Activated CD8-positive, alpha-beta memory T cell treated with anti-CD3 and anti-CD28 coated beads, Interleukin-2, amount 10 ng/mL, durations not matched to agents 7 days and 5 days (primary cell): ENCODE measurements around the gene MYO15B. TPM values are rescaled to one million over a fixed set of nuclear protein-coding genes. Genes with fewer than 3 reads are reported as not detected.

Source experiments
- ATAC-seq: fragments of 150-1000 bp; cut with Tn5 transposase; one replicate; pipeline ENCODE4 v1.10.0; 2021; ENCODE audit warnings: moderate library complexity
- CTCF ChIA-PET: fragments of 350-600 bp; sonication (Branson Sonifier 250); formaldehyde crosslinking; loops from one replicate; lab custom pipeline; 2021; ENCODE audit warnings: antibody characterized with exemption; lab: Charles Lee
- DNase-seq: peaks from one replicate; pipeline ENCODE4 v3.0.0-alpha.2; 2020
- H3K27ac Mint-ChIP-seq: one replicate; pipeline ENCODE4 v1.8.0; 2021; ENCODE audit warnings: mild to moderate bottlenecking, mixed read lengths
- H3K27me3 Mint-ChIP-seq: one replicate; pipeline ENCODE4 v1.8.0; 2021; ENCODE audit warnings: mixed read lengths
- H3K36me3 Mint-ChIP-seq: one replicate; pipeline ENCODE4 v1.8.0; 2021; ENCODE audit warnings: mild to moderate bottlenecking, mixed read lengths
- H3K4me1 Mint-ChIP-seq: one replicate; pipeline ENCODE4 v1.8.0; 2021; ENCODE audit warnings: mixed read lengths
- H3K4me3 Mint-ChIP-seq: one replicate; pipeline ENCODE4 v1.8.0; 2021; ENCODE audit warnings: mild to moderate bottlenecking, moderate library complexity, mixed read lengths
- H3K9me3 Mint-ChIP-seq: one replicate; pipeline ENCODE4 v1.8.0; 2022; ENCODE audit warnings: low read depth, mixed read lengths
- total RNA-seq, 2 experiments: library from RNA; stranded (reverse); gene quantifications; one replicate each; pipeline ENCODE4 v1.2.3, GENCODE V29; 2021

The MYO15B gene
- total RNA-seq, 2 experiments from 2014 or later, result 12.4 to 25.6 TPM

DNA sequence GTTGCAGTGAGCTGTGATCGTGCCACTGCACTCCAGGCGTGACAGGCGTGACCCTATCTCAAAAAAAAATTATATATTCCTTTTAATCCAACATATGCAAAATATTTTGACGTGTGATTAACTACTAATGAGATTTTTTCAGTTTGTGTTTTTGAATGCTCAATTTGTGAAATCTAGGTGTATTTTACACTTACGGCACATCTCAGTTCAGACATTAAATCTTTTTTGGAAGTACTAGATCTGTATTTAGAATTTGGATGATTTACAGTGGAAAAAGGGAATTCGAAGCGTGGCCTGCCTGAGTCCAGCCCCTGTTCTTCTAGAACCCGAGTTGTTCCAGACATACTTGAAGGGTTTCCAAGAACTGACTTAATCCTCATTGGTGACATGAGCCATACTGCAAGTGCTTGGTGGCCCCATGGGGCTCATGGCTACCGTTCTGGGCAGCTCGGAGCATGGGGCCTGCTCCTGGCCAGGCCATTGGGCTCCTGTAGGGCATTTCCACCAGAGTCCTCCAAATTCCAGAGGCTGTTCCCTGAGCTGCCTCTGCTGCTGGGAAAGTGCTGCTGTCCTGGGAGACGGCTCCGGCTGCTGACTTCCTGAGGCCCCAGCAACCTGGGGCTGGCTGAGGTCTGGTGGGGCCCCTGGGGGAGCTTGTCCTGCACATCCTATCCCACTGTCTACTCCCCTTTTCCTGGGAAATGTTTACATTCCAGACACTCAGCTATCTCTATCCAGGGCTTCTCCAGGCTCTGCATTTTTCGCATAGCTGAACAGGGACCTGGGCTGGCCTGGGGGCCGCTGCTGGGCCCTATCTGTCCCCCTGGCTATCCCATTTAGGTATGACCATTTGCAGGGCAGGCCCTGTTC is 34.9 kb upstream of the MYO15B start:
- CTCF ChIA-PET, result interaction anchor here (0.6 to 1.3 kb wide), 2 partner anchors 24 to 36 kb away, joined by 3 to 5 read pairs; no protein-coding TSS in a partner anchor
- H3K4me1 Mint-ChIP-seq, result peaks cover 4% of the 10 kb centered on the region

DNA sequence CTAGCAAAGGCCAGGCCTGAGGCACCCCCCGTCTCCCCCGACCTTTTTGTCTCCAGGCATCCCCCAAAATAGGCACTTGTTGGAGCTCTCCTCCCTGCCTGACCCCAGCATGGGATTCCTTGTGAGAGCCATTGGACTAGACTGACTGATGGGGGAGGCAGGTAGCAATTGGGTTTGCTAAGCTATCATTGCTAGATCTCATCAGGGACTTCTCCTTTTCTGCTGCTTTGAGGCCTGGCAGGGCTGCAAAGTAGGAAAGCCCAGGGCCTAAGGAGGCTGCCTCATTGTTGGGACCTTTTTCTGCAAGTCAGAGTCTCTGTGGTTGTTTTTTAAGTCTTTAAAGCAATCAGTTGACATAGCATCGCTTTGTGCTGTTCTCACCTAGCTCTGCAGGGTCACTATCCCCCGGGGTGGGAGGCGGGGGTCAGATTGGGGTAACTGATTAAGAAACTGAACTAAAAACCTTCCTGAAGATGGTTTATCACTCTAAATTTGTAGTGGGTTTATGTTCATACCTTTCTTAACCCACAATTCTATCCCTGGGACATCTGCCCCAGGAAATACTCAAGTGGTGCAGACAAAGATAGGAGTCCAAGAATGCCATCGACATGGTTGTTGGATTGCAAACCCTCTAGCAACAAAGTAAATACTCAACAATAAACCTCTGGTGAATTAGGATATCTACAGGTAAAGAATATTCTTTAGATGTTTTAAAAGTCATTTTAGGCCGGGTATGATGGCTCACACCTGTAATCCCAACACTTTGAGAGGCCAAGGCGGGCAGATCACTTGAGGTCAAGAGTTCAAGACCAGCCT is 34.1 kb upstream of the MYO15B start:
- Mint-ChIP-seq H3K9me3 (no peaks in the 10 kb centered on the region), H3K4me3 (no peak overlapping the region), H3K27me3 (no peaks in the 10 kb centered on the region), H3K27ac (no peak overlapping the region), H3K36me3 (no peaks in the 10 kb centered on the region), H3K4me1 (peaks cover 4% of the 10 kb centered on the region)
- ATAC-seq (no peak), DNase-seq (no peak)
- CTCF ChIA-PET, result interaction anchor here (0.6 to 0.7 kb wide), 2 partner anchors 23 to 153 kb away, joined by 3 to 5 read pairs; no protein-coding TSS in a partner anchor

More for the DNA sequence above, 34.9 kb upstream of the MYO15B start:
- no peaks in the 10 kb centered on the region for H3K36me3 Mint-ChIP-seq
- no peak for DNase-seq
- no peaks in the 10 kb centered on the region for H3K9me3 Mint-ChIP-seq
- no peak overlapping the region for H3K27ac Mint-ChIP-seq
- no peak overlapping the region for H3K4me3 Mint-ChIP-seq
- H3K27me3 Mint-ChIP-seq, result no peaks in the 10 kb centered on the region
- no peak for ATAC-seq

DNA sequence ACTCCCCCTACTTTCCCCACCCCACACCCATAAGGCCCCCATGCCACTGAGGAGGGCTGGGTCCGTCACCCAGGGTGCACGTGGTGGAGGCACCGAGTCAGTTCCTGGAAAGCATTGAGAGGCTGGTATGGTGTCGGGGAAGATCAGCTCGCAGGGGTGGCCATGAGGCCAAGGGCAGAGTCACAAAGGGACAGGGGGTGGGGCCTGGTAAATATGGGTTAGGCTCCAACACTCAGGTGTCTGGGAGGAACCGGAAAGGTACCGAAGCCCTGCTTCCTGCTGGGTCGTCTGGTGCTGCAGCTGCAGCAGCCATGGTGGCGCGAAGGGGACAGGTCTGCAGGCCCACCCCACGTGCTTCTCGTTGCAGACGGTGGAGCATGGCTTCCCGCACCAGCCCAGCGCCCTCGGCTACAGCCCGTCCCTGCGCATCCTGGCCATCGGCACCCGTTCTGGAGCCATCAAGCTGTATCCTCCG is 31.9 kb upstream of the MYO15B start:
- ATAC-seq (no peak), DNase-seq (no peak)
- H3K4me1 Mint-ChIP-seq, result no peaks in the 10 kb centered on the region
- no peak overlapping the region for H3K4me3 Mint-ChIP-seq
- CTCF ChIA-PET, result no interaction called here
- no peak overlapping the region for H3K27ac Mint-ChIP-seq
- H3K27me3 Mint-ChIP-seq, result no peaks in the 10 kb centered on the region
- H3K36me3 Mint-ChIP-seq, result no peaks in the 10 kb centered on the region
- H3K9me3 Mint-ChIP-seq, result no peaks in the 10 kb centered on the region

DNA sequence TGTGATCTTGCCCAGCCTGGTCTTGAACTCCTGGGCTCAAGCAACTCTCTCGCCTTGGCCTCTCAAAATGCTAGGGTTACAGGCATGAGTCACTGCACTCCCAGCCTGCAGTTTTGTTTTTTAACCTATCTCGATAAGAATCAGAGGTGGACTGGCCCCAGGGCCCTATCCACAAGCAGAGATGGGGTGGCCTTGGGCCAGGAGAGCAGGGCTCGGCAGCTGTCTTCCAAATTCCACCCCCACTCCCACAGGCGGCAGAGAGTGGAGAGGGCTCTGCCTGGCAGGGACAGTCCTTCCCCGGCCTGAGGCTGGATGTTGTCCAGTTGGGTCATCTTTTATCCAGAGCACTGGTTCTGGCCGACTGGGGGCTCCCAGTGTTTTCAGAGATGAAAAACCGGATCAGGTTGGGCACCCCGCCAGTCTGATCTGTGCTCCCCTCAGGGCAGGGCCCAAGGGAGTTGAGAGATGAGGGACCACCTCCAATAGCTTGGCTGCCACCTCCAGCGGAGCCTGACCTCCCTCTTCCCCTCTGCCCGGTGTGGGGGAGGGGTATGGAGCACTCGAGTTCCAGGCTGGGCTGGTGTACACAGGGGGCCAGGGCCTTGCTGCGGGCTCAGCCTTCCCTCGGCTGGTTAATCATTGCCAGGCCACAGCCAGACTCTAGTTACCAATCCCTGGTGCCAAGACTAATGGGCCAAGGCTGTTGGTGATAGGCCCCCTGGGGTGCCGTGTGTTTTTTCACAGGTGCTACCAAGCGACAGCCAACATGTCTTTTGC is 30.3 kb upstream of the MYO15B start:
- DNase-seq (no peak), ATAC-seq (no peak)
- Mint-ChIP-seq H3K27me3 (no peaks in the 10 kb centered on the region), H3K36me3 (no peaks in the 10 kb centered on the region), H3K4me3 (no peak overlapping the region), H3K27ac (no peak overlapping the region), H3K4me1 (no peaks in the 10 kb centered on the region), H3K9me3 (no peaks in the 10 kb centered on the region)
- CTCF ChIA-PET, result no interaction called here

DNA sequence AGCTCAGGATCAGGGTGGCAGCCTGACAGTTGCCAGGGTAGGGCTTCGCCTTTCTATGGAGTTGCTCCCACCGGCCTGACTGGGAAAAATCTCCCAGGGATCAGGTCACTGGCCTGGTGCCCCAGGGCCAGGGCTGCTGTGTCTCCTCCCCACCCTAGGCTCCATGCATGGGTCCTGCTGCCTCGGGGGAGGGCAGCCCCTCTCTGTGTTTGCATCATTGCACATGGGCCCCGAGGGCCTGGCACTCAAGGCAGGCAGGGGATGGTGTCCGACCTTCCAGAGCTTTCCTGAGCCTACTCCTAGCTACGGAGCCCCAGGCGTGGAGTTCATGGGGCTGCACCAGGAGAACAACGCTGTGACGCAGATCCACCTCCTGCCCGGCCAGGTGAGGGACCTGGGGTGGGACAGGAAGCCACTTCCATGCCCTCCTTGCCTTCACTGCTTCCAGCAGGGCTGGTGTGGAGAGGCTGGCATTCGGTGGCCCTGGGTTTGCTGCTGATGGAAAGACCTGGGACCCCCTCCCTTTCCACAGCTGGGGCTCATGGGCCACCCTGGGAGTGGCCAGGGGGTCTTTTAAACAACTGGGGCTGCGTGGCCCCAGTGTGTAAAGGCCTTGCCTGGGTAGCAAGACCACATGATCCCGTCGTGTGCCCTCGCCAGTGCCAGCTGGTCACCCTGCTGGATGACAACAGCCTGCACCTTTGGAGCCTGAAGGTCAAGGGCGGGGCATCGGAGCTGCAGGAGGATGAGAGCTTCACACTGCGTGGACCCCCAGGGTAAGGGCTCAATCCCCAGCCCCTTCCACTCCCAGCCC is 29.5 kb upstream of the MYO15B start:
- Mint-ChIP-seq H3K9me3 (no peaks in the 10 kb centered on the region), H3K4me1 (no peaks in the 10 kb centered on the region), H3K4me3 (no peak overlapping the region), H3K36me3 (no peaks in the 10 kb centered on the region), H3K27ac (no peak overlapping the region), H3K27me3 (no peaks in the 10 kb centered on the region)
- CTCF ChIA-PET, result no interaction called here
- DNase-seq (no peak), ATAC-seq (no peak)

DNA sequence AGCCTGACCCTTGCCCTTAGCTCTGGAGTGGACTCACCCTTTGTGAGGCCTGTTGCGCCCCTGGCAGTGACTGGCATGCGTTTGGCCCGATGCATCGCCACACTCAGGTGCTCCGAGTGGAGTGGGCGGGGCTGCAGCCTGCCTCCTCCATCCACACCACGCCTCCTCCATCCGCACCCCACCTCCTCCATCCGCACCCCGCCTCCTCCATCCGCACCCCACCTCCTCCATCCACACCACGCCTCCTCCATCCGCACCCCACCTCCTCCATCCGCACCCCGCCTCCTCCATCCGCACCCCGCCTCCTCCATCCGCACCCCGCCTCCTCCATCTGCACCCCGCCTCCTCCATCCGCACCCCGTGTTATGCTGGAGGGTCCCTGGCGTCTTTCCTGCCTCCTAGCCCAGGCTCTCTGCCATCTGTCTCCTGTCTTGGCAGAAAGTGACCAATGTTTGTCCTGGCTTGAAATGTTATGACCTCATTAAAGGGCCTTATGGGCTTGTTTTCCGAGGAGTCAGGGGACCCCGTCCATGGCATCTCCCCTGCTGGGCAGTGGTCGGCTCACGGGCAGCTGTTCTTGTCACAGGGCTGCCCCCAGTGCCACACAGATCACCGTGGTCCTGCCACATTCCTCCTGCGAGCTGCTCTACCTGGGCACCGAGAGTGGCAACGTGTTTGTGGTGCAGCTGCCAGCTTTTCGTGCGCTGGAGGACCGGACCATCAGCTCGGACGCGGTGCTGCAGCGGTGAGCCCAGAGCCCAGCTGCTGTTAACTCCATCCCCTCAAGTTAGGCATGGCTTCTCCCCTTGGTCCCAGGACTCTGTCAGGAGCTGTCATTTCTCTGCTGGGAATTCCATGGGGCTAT is 28.7 kb upstream of the MYO15B start:
- no peaks in the 10 kb centered on the region for H3K27me3 Mint-ChIP-seq
- H3K9me3 Mint-ChIP-seq, result no peaks in the 10 kb centered on the region
- no peak overlapping the region for H3K4me3 Mint-ChIP-seq
- H3K27ac Mint-ChIP-seq, result no peak overlapping the region
- no peaks in the 10 kb centered on the region for H3K36me3 Mint-ChIP-seq
- H3K4me1 Mint-ChIP-seq, result no peaks in the 10 kb centered on the region
- CTCF ChIA-PET, result no interaction called here
- no peak for DNase-seq
- no peak for ATAC-seq

DNA sequence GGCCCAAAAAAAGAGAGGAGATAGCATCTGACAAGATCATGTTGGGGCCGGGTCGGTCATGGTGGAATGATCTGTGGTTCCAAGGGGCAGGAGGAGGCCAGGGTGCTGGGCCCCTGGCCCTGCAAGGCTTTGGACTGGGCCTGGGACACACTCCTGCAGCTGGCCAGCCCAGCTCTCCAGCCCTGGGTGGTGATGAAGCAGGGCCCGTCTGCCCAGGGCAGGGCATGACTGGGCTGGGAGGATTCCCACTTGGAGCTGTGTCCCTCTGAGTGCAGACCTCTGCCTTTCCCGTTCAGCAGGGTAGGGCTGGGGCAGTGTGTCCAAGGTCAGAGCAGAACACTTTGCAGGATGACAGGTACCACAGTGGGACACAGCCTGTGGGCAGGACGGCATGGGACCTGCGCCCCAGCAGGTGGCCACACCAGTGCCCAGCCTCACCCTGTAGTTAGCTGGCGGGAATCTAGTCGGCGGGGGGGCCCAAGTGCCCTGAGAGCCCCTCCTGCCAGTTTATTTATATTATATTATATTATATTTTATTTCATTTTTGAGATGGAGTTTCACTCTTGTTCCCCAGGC is 27.6 kb upstream of the MYO15B start:
- Mint-ChIP-seq H3K4me3 (no peak overlapping the region), H3K36me3 (no peaks in the 10 kb centered on the region), H3K27ac (no peak overlapping the region), H3K9me3 (no peaks in the 10 kb centered on the region), H3K27me3 (no peaks in the 10 kb centered on the region), H3K4me1 (no peaks in the 10 kb centered on the region)
- CTCF ChIA-PET, result interaction anchor here (1.5 kb wide), 1 partner anchor 41 kb away, joined by 3 read pairs; no protein-coding TSS in a partner anchor
- ATAC-seq (no peak), DNase-seq (no peak)

DNA sequence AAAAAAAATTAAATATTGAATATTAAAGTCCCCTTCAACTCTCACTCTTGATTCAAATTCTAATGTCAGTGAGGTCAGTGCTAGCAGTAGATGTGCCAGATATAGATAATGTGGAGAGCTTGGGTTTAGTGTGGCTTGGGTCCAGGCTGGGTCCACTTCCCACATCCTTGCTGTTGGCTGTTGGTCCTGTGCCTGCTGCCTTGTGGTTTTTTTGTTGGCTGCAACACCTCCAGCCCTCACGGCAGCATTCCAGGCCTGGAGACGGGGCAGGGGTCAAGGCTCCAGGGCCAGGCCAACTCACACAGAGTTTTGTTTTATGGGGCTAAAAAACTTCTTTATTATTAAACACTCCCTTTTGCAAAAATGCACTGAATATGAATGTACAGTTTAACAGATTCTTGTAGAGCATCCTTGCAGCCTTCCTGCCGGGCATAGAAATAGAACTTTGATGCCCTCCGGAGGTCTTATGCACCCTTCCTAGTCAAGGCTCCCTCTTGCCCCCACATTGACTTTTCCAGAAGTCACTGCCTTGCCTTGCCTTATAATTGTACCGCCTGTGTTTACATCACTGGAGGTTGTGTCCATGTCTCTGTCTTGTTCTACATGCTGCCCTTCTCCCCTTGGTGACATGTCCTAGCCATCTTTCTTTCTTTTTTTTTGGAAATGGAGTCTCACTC is 25.5 kb upstream of the MYO15B start:
- H3K27me3 Mint-ChIP-seq, result no peaks in the 10 kb centered on the region
- CTCF ChIA-PET, result no interaction called here

DNA sequence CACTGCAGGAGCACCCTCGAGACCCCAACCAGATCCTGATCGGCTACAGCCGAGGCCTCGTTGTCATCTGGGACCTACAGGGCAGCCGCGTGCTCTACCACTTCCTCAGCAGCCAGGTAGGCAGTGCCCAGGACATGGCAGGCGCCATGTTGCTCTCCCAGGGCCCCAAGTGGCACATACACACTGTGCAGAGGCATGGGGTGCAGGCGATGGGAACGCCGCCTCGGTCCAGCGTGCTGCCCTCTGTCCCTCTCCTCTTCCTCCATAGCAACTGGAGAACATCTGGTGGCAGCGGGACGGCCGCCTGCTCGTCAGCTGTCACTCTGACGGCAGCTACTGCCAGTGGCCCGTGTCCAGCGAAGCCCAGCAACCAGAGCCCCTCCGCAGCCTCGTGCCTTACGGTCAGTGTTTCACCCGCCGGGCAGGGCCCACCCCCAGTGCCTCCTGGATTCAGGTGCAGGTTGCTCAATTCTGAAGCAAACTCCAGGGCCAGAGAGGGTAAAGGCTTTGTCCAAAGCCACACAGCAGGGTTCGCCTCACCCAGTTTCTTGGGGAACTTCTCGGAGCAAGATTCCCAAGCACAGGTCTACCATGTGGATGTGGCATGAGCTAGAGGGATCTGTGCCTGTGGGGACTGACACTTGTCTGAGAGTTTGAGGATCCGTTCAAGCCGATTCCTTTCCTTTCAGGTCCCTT is 24.4 kb upstream of the MYO15B start:
- CTCF ChIA-PET, result no interaction called here
- H3K36me3 Mint-ChIP-seq, result no peaks in the 10 kb centered on the region

More for the DNA sequence above, 25.5 kb upstream of the MYO15B start:
- Mint-ChIP-seq H3K4me1 (no peaks in the 10 kb centered on the region), H3K4me3 (no peak overlapping the region), H3K27ac (no peak overlapping the region), H3K36me3 (no peaks in the 10 kb centered on the region), H3K9me3 (no peaks in the 10 kb centered on the region)
- ATAC-seq (no peak), DNase-seq (no peak)

DNA sequence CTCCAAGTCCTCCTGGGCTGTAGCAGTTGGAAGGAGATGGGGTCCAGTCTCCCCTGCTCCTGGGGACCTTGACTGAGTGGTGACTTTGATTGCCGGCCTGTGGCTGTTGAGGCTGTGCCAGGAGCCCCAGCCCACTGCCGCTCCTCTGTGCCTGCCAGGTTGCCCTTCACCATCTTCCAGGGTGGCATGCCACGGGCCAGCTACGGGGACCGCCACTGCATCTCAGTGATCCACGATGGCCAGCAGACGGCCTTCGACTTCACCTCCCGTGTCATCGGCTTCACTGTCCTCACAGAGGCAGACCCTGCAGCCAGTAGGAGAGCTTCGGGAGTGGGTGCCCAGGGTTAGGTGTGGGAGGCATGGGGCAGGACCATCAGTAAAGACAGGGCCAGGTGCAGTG is 23.4 kb upstream of the MYO15B start:
- CTCF ChIA-PET, result no interaction called here
- Mint-ChIP-seq H3K36me3 (no peaks in the 10 kb centered on the region), H3K4me1 (no peaks in the 10 kb centered on the region), H3K27ac (no peak overlapping the region), H3K4me3 (no peak overlapping the region), H3K9me3 (no peaks in the 10 kb centered on the region), H3K27me3 (no peaks in the 10 kb centered on the region)
- ATAC-seq, result no peak
- DNase-seq, result no peak

More for the DNA sequence above, 24.4 kb upstream of the MYO15B start:
- Mint-ChIP-seq H3K9me3 (no peaks in the 10 kb centered on the region), H3K27me3 (no peaks in the 10 kb centered on the region), H3K4me1 (no peaks in the 10 kb centered on the region), H3K27ac (no peak overlapping the region), H3K4me3 (no peak overlapping the region)
- DNase-seq (no peak), ATAC-seq (no peak)

DNA sequence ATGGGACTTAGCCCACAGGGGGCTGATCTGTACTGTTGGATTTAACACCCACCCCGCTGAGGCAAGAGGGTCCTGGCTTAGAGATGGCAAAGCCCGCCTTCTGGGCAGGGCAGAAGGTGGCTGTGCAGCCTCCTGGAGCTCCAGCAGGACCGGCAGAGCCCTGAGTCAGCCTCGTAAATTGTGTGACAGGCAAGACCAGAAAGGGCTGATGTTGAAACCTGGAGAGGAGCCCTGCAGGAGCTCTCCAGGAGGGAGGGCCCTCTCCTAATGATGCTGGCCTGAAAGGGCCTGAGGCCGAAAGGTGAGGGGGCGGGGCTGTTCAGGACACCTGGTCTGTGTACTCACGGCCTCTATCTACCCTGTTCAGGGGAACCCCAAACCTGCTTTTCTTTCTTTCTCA is 22.5 kb upstream of the MYO15B start:
- no peaks in the 10 kb centered on the region for H3K9me3 Mint-ChIP-seq
- H3K27ac Mint-ChIP-seq, result no peak overlapping the region
- H3K36me3 Mint-ChIP-seq, result no peaks in the 10 kb centered on the region
- CTCF ChIA-PET, result interaction anchor here (0.8 to 1.0 kb wide), 2 partner anchors 23 to 68 kb away, joined by 3 read pairs; partner anchors contain the start of gene SMIM5
- no peaks in the 10 kb centered on the region for H3K27me3 Mint-ChIP-seq
- no peaks in the 10 kb centered on the region for H3K4me1 Mint-ChIP-seq
- no peak for ATAC-seq
- DNase-seq, result no peak
- no peak overlapping the region for H3K4me3 Mint-ChIP-seq
